ENCODE measurements around the gene CNTN1. TPM values are rescaled to one million over a fixed set of nuclear protein-coding genes. Genes with fewer than 3 reads are reported as not detected.

The CNTN1 gene
- total and polyA plus RNA-seq, 2 of the 8 experiments (the other 6 are each of a cell fraction or from before 2014, with no cell fraction given), result 7.2 to 21.8 TPM

- no peak overlapping the region for H3K4ac ChIP-seq (replicated peaks; ENCODE audit: insufficient read length, low read depth, low read length)
- H3K27ac ChIP-seq (ENCODE audit: low read depth, low read length), result no peak overlapping the region
- no peaks in the 10 kb centered on the region for H3K4me1 ChIP-seq (replicated peaks in 1 of 4; ENCODE audit: control insufficient read depth in 3 of 4, insufficient read depth in 4 of 4, low read length in 3 of 4)
- WGBS, 2 experiments (ENCODE audit: extremely low coverage in 1 of 2, insufficient coverage in 1 of 2, insufficient read length in 1 of 2, insufficient replicate concordance in 2 of 2, low coverage in 1 of 2, low lambda C conversion rate in 2 of 2, missing lambda C conversion rate in 1 of 2), result 91% methylated on average over 2 of the region's 2 CpGs; no CpG with 5 or more reads in 1 of the 2 experiments
- no peaks in the 10 kb centered on the region; a peak in 1 of 7 replicates for H3K27me3 ChIP-seq (replicated peaks in 1 of 4; ENCODE audit: control insufficient read depth in 3 of 4, extremely low read depth in 1 of 4, insufficient read depth in 3 of 4, low read length in 3 of 4)
- no peak overlapping the region for H4K91ac ChIP-seq (replicated peaks; ENCODE audit: insufficient read length, low read length)
- TF ChIP-seq POU5F1 (IDR thresholded peaks at IDR 0.05; ENCODE audit: low read depth, low read length) (no peak), CHD2 (IDR thresholded peaks at IDR 0.05; ENCODE audit: low read length) (no peak), JUN (IDR thresholded peaks at IDR 0.05; ENCODE audit: low read depth, low read length) (no peak), KDM4A (IDR thresholded peaks at IDR 0.05; ENCODE audit: low read depth, low read length, severe bottlenecking) (no peak), FOSL1 (IDR thresholded peaks at IDR 0.05; ENCODE audit: insufficient read depth, low read depth, low read length) (no peak), YY1 (IDR thresholded peaks at IDR 0.05; ENCODE audit: low read depth, low read length) (no peak), USF2 (IDR thresholded peaks at IDR 0.05; ENCODE audit: low read length) (no peak), RNF2 (IDR thresholded peaks at IDR 0.05; ENCODE audit: borderline replicate concordance, low read depth, low read length, missing control alignments, poor library complexity, severe bottlenecking) (no peak), CHD1 (IDR thresholded peaks at IDR 0.05; ENCODE audit: low read depth, low read length) (no peak), RBBP5 (IDR thresholded peaks at IDR 0.05; ENCODE audit: borderline replicate concordance, low read depth, low read length) (no peak), SP2 (IDR thresholded peaks at IDR 0.05; ENCODE audit: low read length) (no peak), GTF2F1 (IDR thresholded peaks at IDR 0.05; ENCODE audit: borderline replicate concordance, low read depth, low read length) (no peak)
- H4K20me1 ChIP-seq (replicated peaks in 1 of 2; ENCODE audit: control insufficient read depth in 1 of 2, insufficient read depth in 2 of 2, low read length in 2 of 2), result no peaks in the 10 kb centered on the region
- no peak overlapping the region for H4K8ac ChIP-seq (ENCODE audit: extremely low read depth, insufficient read depth, low read length)
- H3K79me2 ChIP-seq (ENCODE audit: control insufficient read depth in 1 of 2, insufficient read depth in 2 of 2, low read length in 2 of 2), result no peaks in the 10 kb centered on the region
- no peak overlapping the region for H4K5ac ChIP-seq (ENCODE audit: insufficient read length, low read depth, low read length)
- DNase-seq (ENCODE audit: low read depth in 1 of 2, low spot score in 2 of 2) (no peak), FAIRE-seq (no peak)
- H2BK5ac ChIP-seq (ENCODE audit: low read depth, low read length), result no peak overlapping the region
- no peak overlapping the region for H3K9ac ChIP-seq (replicated peaks in 1 of 4; ENCODE audit: extremely low read depth in 1 of 4, low read depth in 3 of 4, low read length in 3 of 4)
- no peak overlapping the region for H3K23ac ChIP-seq (ENCODE audit: insufficient read length)
- ChIA-PET POLR2A (ENCODE audit: partially characterized antibody) (no interaction called here), CTCF (ENCODE audit: partially characterized antibody) (interaction anchor here (1.0 kb wide), 1 partner anchor 111 kb away, joined by 3 read pairs; no protein-coding TSS in a partner anchor)
- no peaks in the 10 kb centered on the region for H3K36me3 ChIP-seq (ENCODE audit: control insufficient read depth in 2 of 4, insufficient read depth in 4 of 4, low read length in 3 of 4)
- no peak overlapping the region for H2BK20ac ChIP-seq (ENCODE audit: low read length)
- H3K4me3 ChIP-seq (ENCODE audit: extremely low read depth in 1 of 4, insufficient read depth in 2 of 4, low read depth in 3 of 4, low read length in 4 of 4), result no peak overlapping the region
- H3K79me1 ChIP-seq (ENCODE audit: low read depth, low read length), result no peaks in the 10 kb centered on the region
- H3K14ac ChIP-seq (ENCODE audit: insufficient read length), result no peak overlapping the region
- no peak overlapping the region for H2BK120ac ChIP-seq (replicated peaks; ENCODE audit: low read depth, low read length)
- no peak overlapping the region for H3K56ac ChIP-seq (replicated peaks; ENCODE audit: insufficient read length, low read depth, low read length)
- no peak overlapping the region for H3K4me2 ChIP-seq (ENCODE audit: insufficient read depth in 1 of 2, low read depth in 2 of 2, low read length in 2 of 2)
- no peak overlapping the region for H2BK15ac ChIP-seq (ENCODE audit: low read length)
- H3K9me3 ChIP-seq (ENCODE audit: insufficient read depth in 2 of 2, low read depth in 1 of 2, low read length in 1 of 2), result no peaks in the 10 kb centered on the region
- H2BK12ac ChIP-seq (ENCODE audit: low read depth, low read length), result no peak overlapping the region
- H2AK5ac ChIP-seq (ENCODE audit: low read depth, low read length), result no peak overlapping the region
- H3K23me2 ChIP-seq (ENCODE audit: low read depth, low read length), result no peaks in the 10 kb centered on the region; the same call in 1 of the 2 replicates
- no peak overlapping the region for H3K18ac ChIP-seq (ENCODE audit: extremely low read depth, low read length)
- no peak overlapping the region for H2AFZ ChIP-seq (ENCODE audit: low read length)
Measured at GRCh38 chr12:40953076-40953475, 260.8 kb downstream of the CNTN1 start.

Measured in H1 (cell line).